Gastrocnemius medialis (tissue), 4 donors: ENCODE measurements around the gene ARL15. TPM values are rescaled to one million over a fixed set of nuclear protein-coding genes. Genes with fewer than 3 reads are reported as not detected.

Experiments
- ATAC-seq, 2 donors: fragments of 150-250 bp; one replicate each; pipeline ENCODE4 v1.9.1; 2016
- DNase-seq, 2 donors: peaks; one replicate each; pipeline ENCODE4 v3.0.0-alpha.2; 2019
- H3K27ac ChIP-seq, 4 donors: fragments of 200-600 bp; sonication (generic); 1 replicate in 1 of 4; 2 replicates in 3 of 4; pipeline ENCODE4 v1.5.1; 2016 to 2018; ENCODE audit warnings: mild to moderate bottlenecking in 2 of 4, moderate library complexity in 1 of 4
- H3K27me3 ChIP-seq, 3 donors: fragments of 200-600 bp; sonication (generic) in 2 of 3; 1 replicate in 1 of 3; 2 replicates in 2 of 3; pipeline versions ENCODE4 v1.5.1 to v1.6.0; 2016 to 2019; ENCODE audit warnings: mild to moderate bottlenecking in 1 of 3, moderate library complexity in 1 of 3
- H3K36me3 ChIP-seq, 2 donors: fragments of 200-600 bp; sonication (generic) in 1 of 2; one replicate each; pipeline ENCODE4 v1.5.1; 2017 to 2018
- H3K4me1 ChIP-seq, 2 donors: fragments of 200-600 bp; sonication (generic) in 1 of 2; one replicate each; pipeline ENCODE4 v1.5.1; 2016 to 2017; ENCODE audit warnings: mild to moderate bottlenecking in 2 of 2
- H3K4me3 ChIP-seq, 4 donors: fragments of 200-600 bp; sonication (generic) in 3 of 4; 1 replicate in 1 of 4; 2 replicates in 3 of 4; pipeline ENCODE4 v1.5.1; 2016 to 2019; ENCODE audit warnings: mild to moderate bottlenecking in 2 of 4
- H3K9me3 ChIP-seq, 3 donors: fragments of 200-600 bp; sonication (generic) in 2 of 3; 1 replicate in 1 of 3; 2 replicates in 2 of 3; pipeline ENCODE4 v1.5.1; 2016 to 2019
- CTCF ChIP-seq, 5 experiments: fragments of 450-650 bp in 3 of 5; fragments of 200-600 bp in 2 of 5; sonication (generic) in 2 of 5; IDR thresholded peaks in 4 of 5; conservative IDR thresholded peaks in 1 of 5; 1 replicate in 4 of 5; 2 replicates in 1 of 5; pipeline ENCODE4 v1.5.1; 2016 to 2019; ENCODE audit warnings: antibody characterized with exemption in 5 of 5, mild to moderate bottlenecking in 3 of 5, moderate library complexity in 3 of 5
- POLR2A ChIP-seq, 2 donors: fragments of 450-650 bp; IDR thresholded peaks; one replicate each; pipeline ENCODE4 v1.6.1; 2017; ENCODE audit warnings: antibody characterized with exemption in 2 of 2, mild to moderate bottlenecking in 2 of 2, moderate library complexity in 2 of 2
- in situ Hi-C, 4 donors: fragments of 200-750 bp; cut with MboI; loops; one replicate each; pipeline versions ENCODE4 v1.15.0 to v1.8.0; 2017; ENCODE audit warnings: low sequenced_read_pairs in 4 of 4
- intact Hi-C: fragments of 100-400 bp; cut with DNase I; formaldehyde crosslinking; loops from one replicate; pipeline ENCODE4 v1.15.1; 2023; ENCODE audit warnings: low total_unique reads
- total RNA-seq, 4 donors: library from RNA; depleted of rRNA; stranded (reverse); fragments of >200 nt; gene quantifications; one replicate each; pipeline versions ENCODE4 v1.1.0 to v1.2.3, GENCODE V29; 2016

ARL15 gene
- total RNA-seq, 4 donors from 2014 or later = 1.7 to 5.5 (median 3.2) TPM

DNA sequence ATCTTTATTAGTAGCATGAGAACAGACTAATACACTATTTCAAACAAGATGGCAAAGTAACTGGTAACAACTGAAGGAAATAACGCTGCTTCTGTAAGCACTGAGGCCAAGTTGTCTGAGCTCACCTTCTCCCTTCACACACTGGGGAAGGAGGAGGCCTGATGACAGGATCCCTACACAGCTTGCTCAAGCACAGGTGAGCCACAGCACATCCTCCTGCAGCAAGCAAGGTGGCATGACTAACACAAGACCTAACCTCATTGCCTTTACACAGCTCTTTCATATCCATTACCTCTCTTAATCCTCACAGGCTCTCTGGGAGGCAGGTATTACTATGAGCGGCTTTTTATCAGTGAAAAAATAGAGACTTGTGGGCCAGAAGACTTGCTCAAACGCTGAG is 83.3 kb downstream of the ARL15 start:
- peaks cover 0 to 5% of the 10 kb centered on the region in 2 donors for H3K4me1 ChIP-seq
- intact Hi-C loops = loop anchor here (5.0 kb wide), 2 partner anchors 750 to 800 kb away; no protein-coding TSS in a partner anchor
- H3K36me3 ChIP-seq = no peaks in the 10 kb centered on the region

DNA sequence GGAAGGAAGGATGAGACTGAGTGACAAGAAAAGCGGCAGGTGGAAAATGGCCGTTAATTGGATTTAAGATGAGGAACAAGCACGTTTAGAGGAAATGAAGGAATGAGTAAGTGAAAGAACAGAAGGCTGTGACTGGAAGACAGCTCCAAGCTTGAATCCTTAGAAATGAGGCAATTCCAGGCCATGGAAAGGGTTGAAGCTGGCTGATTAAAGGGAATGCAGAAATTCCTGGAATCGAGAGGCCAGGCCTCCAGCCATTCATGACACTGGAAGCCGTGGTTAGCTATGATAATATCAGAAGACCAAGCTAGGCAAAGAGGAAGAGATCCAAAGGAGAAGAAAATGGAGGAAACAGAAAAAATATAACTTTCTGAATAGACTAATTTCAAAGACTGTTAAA is 84.2 kb downstream of the ARL15 start:
- Histone ChIP-seq H3K4me3 (no peak overlapping the region), H3K9me3 (no peaks in the 10 kb centered on the region), H3K27ac (no peak overlapping the region), H3K36me3 (no peaks in the 10 kb centered on the region), H3K27me3 (no peaks in the 10 kb centered on the region), H3K4me1 (peaks cover 0 to 4% of the 10 kb centered on the region in 2 donors)
- in situ Hi-C loops (loop anchor here in 2 of 4 donors (10.0 to 25.0 kb wide), 5 partner anchors 636 to 1064 kb away; partner anchors contain the start of gene FST (in 1 of the 2)), intact Hi-C loops (loop anchor here (5.0 kb wide), 2 partner anchors 749 to 799 kb away; no protein-coding TSS in a partner anchor)
- TF ChIP-seq POLR2A (IDR thresholded peaks at IDR 0.05) = no peak
- TF ChIP-seq CTCF (IDR thresholded peaks at IDR 0.05 in 4 of 5, conservative IDR thresholded peaks at IDR 0.05 in 1 of 5) = no peak
- DNase-seq = no peak
- no peak for ATAC-seq

More for the DNA sequence above, 83.3 kb downstream of the ARL15 start:
- in situ Hi-C loops = loop anchor here in 2 of 4 donors (10.0 to 25.0 kb wide), 5 partner anchors 635 to 1065 kb away; partner anchors contain the start of gene FST (in 1 of the 2)
- no peak for TF ChIP-seq POLR2A (IDR thresholded peaks at IDR 0.05)
- TF ChIP-seq CTCF (IDR thresholded peaks at IDR 0.05 in 4 of 5, conservative IDR thresholded peaks at IDR 0.05 in 1 of 5) = no peak
- DNase-seq = no peak
- no peak for ATAC-seq
- Histone ChIP-seq H3K4me3 (no peak overlapping the region), H3K27ac (no peak overlapping the region), H3K27me3 (no peaks in the 10 kb centered on the region), H3K9me3 (no peaks in the 10 kb centered on the region)

DNA sequence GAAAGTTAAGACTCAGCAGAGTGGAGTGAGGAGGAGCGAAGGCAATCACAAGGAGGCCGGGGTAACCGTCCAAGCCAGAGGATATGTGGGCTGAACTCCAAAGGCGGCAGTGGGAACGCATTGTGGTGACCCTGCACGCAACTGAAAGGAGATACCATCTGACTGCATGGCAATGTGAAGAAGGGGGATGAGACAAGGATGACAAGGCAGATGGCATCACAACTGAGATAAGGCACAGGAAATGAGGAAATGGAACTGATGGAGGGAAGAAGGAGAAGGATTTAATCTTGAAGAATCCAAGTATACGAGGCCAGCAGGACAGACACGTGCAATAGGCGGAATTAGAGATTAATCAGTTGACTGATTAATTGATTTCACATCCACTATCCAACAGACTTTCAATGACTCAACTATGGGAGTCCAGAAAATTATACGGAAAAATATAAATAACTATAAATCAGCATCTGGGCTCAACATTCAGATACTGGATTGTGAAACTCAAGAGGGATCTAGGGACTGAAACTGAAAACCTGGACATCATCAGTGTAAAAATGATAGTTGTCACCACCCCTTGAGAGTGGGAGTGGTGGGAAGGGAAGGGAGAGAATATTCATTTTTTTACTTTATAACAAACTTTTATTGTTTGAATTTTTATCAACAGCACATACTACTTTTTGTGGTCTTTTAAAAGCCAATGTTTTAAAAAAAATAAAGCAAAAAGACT is 86.1 kb downstream of the ARL15 start:
- Histone ChIP-seq H3K4me3 (no peak overlapping the region), H3K27me3 (no peaks in the 10 kb centered on the region), H3K9me3 (no peaks in the 10 kb centered on the region), H3K36me3 (no peaks in the 10 kb centered on the region), H3K27ac (peak overlapping the region in 1 of 4 donors; percentile 7), H3K4me1 (no peaks in the 10 kb centered on the region)
- ATAC-seq = peak in 1 of 2 donors; percentile 55
- TF ChIP-seq CTCF (IDR thresholded peaks at IDR 0.05 in 4 of 5, conservative IDR thresholded peaks at IDR 0.05 in 1 of 5) = no peak
- no peak for TF ChIP-seq POLR2A (IDR thresholded peaks at IDR 0.05)
- intact Hi-C loops = no loop called here
- DNase-seq = no peak
- in situ Hi-C loops = loop anchor here (10.0 to 25.0 kb wide), 5 partner anchors 739 to 1062 kb away; partner anchors contain the start of gene FST (in 1 of the 4)

DNA sequence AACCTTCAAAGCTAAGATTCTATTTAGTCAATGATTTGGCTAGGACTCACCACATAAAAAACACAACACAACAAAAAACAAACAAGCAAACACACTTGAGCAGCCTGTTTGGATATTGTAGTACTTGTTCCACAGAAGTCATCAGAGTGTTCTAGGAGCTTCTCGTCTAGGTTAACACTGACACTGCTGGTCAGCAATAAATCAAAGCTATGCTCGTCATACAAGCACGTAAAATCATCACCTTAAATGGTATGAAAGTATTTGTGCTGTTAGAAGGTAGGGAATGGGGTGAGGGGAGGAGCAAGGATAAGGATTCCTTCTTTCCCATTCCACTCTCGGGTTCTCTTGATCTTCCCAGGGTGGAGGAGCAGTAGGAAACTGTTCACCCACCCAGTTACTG is 88.0 kb downstream of the ARL15 start:
- no peaks in the 10 kb centered on the region for H3K4me1 ChIP-seq
- H3K27ac ChIP-seq = no peak overlapping the region
- no peaks in the 10 kb centered on the region for H3K36me3 ChIP-seq
- TF ChIP-seq POLR2A (IDR thresholded peaks at IDR 0.05) (no peak), CTCF (IDR thresholded peaks at IDR 0.05 in 4 of 5, conservative IDR thresholded peaks at IDR 0.05 in 1 of 5) (no peak)
- intact Hi-C loops (no loop called here), in situ Hi-C loops (loop anchor here (10.0 to 25.0 kb wide), 5 partner anchors 738 to 1060 kb away; partner anchors contain the start of gene FST (in 1 of the 4))
- no peak overlapping the region for H3K4me3 ChIP-seq
- no peak for DNase-seq
- H3K9me3 ChIP-seq = no peaks in the 10 kb centered on the region
- no peak for ATAC-seq
- no peaks in the 10 kb centered on the region for H3K27me3 ChIP-seq
